ACC112 (cell line): ENCODE data around the gene CAMTA1.

Experiments
- H2AFZ ChIP-seq: fragments of 200-600 bp; sonication (generic); one replicate; pipeline ENCODE4 v1.6.0; 2017; ENCODE audit warnings: antibody characterized with exemption, low read length; ENCODE audit not compliant: unreplicated experiment
- H3K27ac ChIP-seq: fragments of 200-600 bp; sonication (generic); 2 replicates; pipeline ENCODE4 v1.5.1; 2014; ENCODE audit warnings: low read depth, mild to moderate bottlenecking, antibody characterized with exemption, low read length, moderate library complexity
- H3K27me3 ChIP-seq: fragments of 200-600 bp; sonication (generic); 2 replicates; pipeline ENCODE4 v1.6.1; 2014; ENCODE audit warnings: mild to moderate bottlenecking, antibody characterized with exemption, low read length, moderate library complexity, mixed read lengths; ENCODE audit not compliant: insufficient read depth
- H3K36me3 ChIP-seq: fragments of 200-600 bp; sonication (generic); 2 replicates; pipeline ENCODE4 v1.6.1; 2016; ENCODE audit warnings: mild to moderate bottlenecking, antibody characterized with exemption, low read length, moderate library complexity, mixed read lengths; ENCODE audit not compliant: insufficient read depth
- H3K4me1 ChIP-seq: fragments of 200-600 bp; sonication (generic); one replicate; pipeline ENCODE4 v1.6.1; 2016; ENCODE audit warnings: low read length, mixed read lengths; ENCODE audit not compliant: insufficient read depth, unreplicated experiment, control insufficient read depth
- H3K4me3 ChIP-seq: fragments of 200-600 bp; sonication (generic); 2 replicates; pipeline ENCODE4 v1.5.1; 2014; ENCODE audit warnings: mild to moderate bottlenecking, low read depth, low read length
- H3K79me2 ChIP-seq: fragments of 200-600 bp; sonication (generic); one replicate; pipeline ENCODE4 v1.6.0; 2016; ENCODE audit warnings: low read length; ENCODE audit not compliant: control insufficient read depth, unreplicated experiment, insufficient read depth

Gene CAMTA1

GRCh38 chr1:7749126-7749525 lies 963.9 kb downstream of the CAMTA1 start:
- Histone ChIP-seq H3K27ac (no peak overlapping the region), H2AFZ (no peak overlapping the region), H3K4me1 (peaks cover 12% of the 10 kb centered on the region), H3K4me3 (no peak overlapping the region), H3K27me3 (no peaks in the 10 kb centered on the region), H3K36me3 (no peaks in the 10 kb centered on the region), H3K79me2 (no peaks in the 10 kb centered on the region)

DNA sequence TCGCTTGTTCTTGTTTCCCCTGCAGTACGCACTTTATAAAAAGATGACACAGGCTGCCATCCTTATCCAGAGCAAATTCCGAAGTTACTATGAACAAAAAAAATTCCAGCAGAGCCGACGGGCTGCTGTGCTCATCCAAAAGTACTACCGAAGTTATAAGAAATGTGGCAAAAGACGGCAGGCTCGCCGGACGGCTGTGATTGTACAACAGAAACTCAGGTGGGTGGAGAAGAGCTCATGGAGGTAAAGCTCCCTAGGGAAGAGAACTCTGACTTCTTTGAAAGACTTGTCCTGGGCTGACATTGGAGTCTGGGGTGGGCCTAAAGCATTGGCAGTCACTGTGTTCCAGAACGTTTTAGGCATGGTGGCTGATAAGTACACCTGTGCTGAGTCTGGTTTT lies 965.9 kb downstream of the CAMTA1 start:
- H3K4me1 ChIP-seq = peaks cover 13% of the 10 kb centered on the region
- no peaks in the 10 kb centered on the region for H3K36me3 ChIP-seq
- H3K27ac ChIP-seq = no peak overlapping the region
- H3K4me3 ChIP-seq = no peak overlapping the region
- no peak overlapping the region for H2AFZ ChIP-seq
- H3K27me3 ChIP-seq = no peaks in the 10 kb centered on the region
- no peaks in the 10 kb centered on the region for H3K79me2 ChIP-seq

DNA sequence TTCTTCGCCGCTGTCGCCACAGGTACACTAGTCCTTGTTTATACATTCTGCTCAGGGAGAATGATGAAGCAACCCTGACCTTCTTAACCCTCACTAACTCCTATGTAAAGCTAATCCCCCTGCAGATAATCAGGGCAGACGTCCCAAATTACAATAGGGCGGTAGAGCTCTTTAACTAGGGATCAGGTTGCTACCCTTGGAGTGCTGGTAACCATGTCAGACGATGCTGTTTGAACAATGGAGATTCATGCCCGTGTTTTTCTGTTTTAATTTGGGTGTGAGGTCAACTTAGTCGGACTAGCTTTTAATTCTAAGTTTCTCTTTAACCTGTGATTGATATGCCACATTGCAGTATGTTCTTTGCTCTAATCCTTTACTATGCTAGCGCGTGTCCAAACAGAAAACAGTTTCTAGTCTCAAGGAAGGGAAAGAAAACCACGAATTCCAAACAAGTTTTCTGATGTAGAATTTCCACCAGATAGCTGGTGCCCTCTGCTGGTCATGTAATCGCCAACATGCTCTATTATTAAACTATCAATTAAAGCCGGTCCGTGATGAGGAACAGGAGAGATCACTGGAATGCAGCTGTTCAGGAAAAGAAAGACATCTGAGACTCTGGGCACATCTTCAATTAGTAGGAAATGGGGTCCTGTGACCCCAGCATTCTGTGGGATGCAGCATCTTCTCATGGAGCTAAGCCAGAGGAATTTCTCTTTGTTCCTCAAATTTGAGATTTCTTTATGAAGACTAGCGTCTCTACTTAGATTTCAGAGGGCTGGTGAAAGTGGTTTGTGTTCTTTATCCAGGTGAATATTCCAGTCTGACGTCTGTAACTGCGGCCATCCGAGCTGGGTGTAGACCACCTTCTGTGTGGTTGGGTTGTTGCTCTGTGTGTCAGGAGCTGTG lies 967.5 kb downstream of the CAMTA1 start:
- Histone ChIP-seq H3K27me3 (no peaks in the 10 kb centered on the region), H3K4me3 (peak overlapping the region; percentile 78), H3K36me3 (no peaks in the 10 kb centered on the region), H3K4me1 (peaks cover 13% of the 10 kb centered on the region), H2AFZ (peak overlapping the region; percentile 93), H3K27ac (no peak overlapping the region), H3K79me2 (no peaks in the 10 kb centered on the region)

DNA sequence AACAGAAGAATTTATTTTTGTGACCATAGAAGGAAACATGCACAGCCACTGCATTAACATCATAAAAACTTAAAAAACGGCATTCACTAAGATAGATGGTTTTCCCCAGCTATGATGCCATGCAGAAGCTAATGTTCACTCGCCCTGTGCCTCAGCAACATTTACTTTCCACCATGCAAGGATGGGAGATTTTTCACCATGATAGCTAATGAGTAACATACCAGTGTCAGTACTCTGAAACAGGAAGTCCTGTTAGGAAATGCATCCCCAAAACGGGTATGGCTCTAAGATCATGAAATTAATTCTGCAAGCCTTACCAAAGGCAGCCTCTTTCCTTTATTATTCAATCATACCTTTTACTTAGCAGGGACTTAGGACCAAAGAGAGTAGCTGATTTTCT lies 968.4 kb downstream of the CAMTA1 start:
- H3K27me3 ChIP-seq = no peaks in the 10 kb centered on the region
- H3K79me2 ChIP-seq = no peaks in the 10 kb centered on the region
- H3K36me3 ChIP-seq = no peaks in the 10 kb centered on the region
- peaks cover 13% of the 10 kb centered on the region for H3K4me1 ChIP-seq
- no peak overlapping the region for H3K27ac ChIP-seq
- H3K4me3 ChIP-seq = no peak overlapping the region
- H2AFZ ChIP-seq = peak overlapping the region; percentile 80

DNA sequence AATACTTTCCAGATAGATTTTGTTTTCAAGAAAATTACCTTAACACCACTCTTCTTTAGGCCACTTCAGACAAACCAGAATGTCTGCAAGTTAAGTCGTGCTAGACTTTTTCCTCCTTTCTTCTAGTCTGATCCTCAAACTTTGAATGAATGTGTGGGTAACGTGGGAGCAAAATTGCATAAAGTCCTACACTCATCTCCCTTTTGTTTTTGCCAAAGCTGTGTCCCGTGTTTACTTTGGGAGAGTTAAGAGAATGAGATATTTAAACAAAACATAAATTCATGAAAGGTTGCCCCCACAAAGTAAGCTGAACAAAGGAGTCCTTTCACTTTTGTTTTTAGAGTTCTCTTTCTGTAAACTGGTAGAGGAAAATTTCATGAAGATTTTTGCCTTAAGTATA lies 969.0 kb downstream of the CAMTA1 start:
- Histone ChIP-seq H3K79me2 (no peaks in the 10 kb centered on the region), H3K4me1 (peaks cover 13% of the 10 kb centered on the region), H3K27me3 (no peaks in the 10 kb centered on the region), H3K4me3 (no peak overlapping the region), H3K36me3 (no peaks in the 10 kb centered on the region), H3K27ac (no peak overlapping the region), H2AFZ (peak overlapping the region; percentile 80)

- no peaks in the 10 kb centered on the region for H3K36me3 ChIP-seq
- H2AFZ ChIP-seq = no peak overlapping the region
- H3K79me2 ChIP-seq = no peaks in the 10 kb centered on the region
- peaks cover 13% of the 10 kb centered on the region for H3K4me1 ChIP-seq
- no peak overlapping the region for H3K4me3 ChIP-seq
- no peaks in the 10 kb centered on the region for H3K27me3 ChIP-seq
- H3K27ac ChIP-seq = no peak overlapping the region
Observed at GRCh38 chr1:7755448-7755847, 970.2 kb downstream of the CAMTA1 start.

DNA sequence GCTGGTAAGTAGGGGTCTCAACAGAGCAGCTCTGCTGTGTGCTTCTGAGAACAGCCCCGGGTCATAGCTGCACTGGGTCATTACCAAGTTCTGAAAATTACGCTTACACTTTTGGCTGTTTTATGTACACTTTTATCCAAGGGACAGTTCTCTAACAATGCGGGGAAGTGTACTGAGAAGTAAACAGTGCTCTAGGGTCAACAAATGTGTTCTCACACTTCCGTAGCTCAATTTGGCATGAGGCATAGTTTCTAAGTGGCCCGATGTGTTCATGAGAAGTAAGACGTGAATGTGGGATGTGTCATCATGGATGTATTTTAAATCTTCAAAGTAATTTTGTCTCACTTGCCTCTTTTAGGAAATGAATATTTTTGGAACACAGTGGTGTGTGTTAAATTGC lies 975.0 kb downstream of the CAMTA1 start:
- no peak overlapping the region for H3K27ac ChIP-seq
- H3K4me3 ChIP-seq = no peak overlapping the region
- no peak overlapping the region for H2AFZ ChIP-seq
- no peaks in the 10 kb centered on the region for H3K36me3 ChIP-seq
- H3K27me3 ChIP-seq = peaks cover 4% of the 10 kb centered on the region; the same call in 1 of the 2 replicates
- H3K79me2 ChIP-seq = no peaks in the 10 kb centered on the region
- no peaks in the 10 kb centered on the region for H3K4me1 ChIP-seq

GRCh38 chr1:7761103-7761502 lies 975.8 kb downstream of the CAMTA1 start:
- peaks cover 4% of the 10 kb centered on the region; the same call in 1 of the 2 replicates for H3K27me3 ChIP-seq
- H3K27ac ChIP-seq = no peak overlapping the region
- H3K4me1 ChIP-seq = no peaks in the 10 kb centered on the region
- no peaks in the 10 kb centered on the region for H3K79me2 ChIP-seq
- H3K4me3 ChIP-seq = no peak overlapping the region
- no peak overlapping the region for H2AFZ ChIP-seq
- no peaks in the 10 kb centered on the region for H3K36me3 ChIP-seq

DNA sequence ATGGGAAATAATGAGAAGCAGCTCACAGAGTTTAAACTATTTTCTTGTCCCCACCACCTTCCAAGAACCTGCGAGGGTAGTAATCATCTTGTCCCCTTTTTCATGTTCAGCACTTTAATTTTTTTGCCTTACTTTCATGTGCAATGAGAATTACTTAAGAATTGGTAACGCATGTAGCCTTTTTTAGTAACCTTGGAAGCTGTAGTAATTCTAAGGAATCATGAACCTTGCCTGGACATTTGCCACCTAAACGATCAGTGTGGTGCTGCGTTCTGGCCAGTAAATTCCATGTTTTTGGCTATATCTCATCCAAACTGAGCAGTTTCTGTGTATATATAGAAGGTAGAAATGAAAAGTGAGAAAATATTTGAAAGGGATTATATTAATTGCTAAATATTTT lies 981.9 kb downstream of the CAMTA1 start:
- Histone ChIP-seq H3K4me3 (no peak overlapping the region), H3K79me2 (peaks cover 7% of the 10 kb centered on the region), H3K36me3 (no peaks in the 10 kb centered on the region), H2AFZ (no peak overlapping the region), H3K27me3 (peaks cover 4% of the 10 kb centered on the region; the same call in 1 of the 2 replicates), H3K27ac (no peak overlapping the region), H3K4me1 (no peaks in the 10 kb centered on the region)

GRCh38 chr1:7768583-7768982 lies 983.3 kb downstream of the CAMTA1 start:
- Histone ChIP-seq H3K27ac (no peak overlapping the region), H3K4me3 (no peak overlapping the region), H3K4me1 (peaks cover 5% of the 10 kb centered on the region), H3K79me2 (peaks cover 21% of the 10 kb centered on the region), H2AFZ (peak overlapping the region; percentile 58), H3K27me3 (no peaks in the 10 kb centered on the region; the same call in 1 of the 2 replicates), H3K36me3 (peaks cover 1% of the 10 kb centered on the region; the same call in 1 of the 2 replicates)
